Measurements from ENCODE around the gene STX11. TPM values are rescaled to one million over a fixed set of nuclear protein-coding genes. Genes with fewer than 3 reads are reported as not detected.
A peak's percentile ranks its signal among the peaks of the same experiment; 100 is the strongest.

STX11 gene
- total and polyA plus RNA-seq, 2 of the 13 experiments (the other 11 are each of a cell fraction or from before 2014, with no cell fraction given), result 0.03 TPM; not detected in 1

DNA sequence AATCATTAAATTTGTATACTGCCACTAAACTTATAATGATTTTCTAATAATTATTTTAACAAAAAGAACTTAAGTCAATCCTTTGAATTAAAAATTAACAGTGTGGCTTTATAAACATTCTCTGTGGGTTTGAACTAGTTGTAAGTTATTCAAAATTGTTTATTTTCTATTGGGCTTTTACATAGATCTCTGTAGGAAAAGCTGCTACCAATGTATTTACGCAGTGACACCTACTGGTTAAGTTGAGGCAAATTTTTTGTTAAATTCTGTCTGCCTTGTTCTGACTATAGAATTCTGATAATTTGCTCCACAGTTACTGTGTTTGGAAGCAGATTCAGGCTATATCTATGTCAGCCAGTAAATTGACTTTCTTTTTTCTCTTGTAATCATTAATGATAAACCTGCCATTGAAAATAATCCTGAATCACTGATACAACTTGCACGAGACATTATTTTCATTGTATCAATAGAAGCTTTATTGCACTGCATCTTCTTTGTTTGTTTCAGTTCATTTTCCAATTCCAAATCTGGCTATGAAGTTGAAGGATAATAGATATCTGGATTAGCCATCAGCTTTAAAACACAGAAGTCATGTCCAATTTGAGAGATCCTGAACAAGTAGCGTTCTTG, 68.9 kb downstream of the STX11 start (continued):
- TF ChIP-seq GZF1 (CRISPR knock-in tag; IDR thresholded peaks at IDR 0.05), result no peak
- TF ChIP-seq, protein P1, sequence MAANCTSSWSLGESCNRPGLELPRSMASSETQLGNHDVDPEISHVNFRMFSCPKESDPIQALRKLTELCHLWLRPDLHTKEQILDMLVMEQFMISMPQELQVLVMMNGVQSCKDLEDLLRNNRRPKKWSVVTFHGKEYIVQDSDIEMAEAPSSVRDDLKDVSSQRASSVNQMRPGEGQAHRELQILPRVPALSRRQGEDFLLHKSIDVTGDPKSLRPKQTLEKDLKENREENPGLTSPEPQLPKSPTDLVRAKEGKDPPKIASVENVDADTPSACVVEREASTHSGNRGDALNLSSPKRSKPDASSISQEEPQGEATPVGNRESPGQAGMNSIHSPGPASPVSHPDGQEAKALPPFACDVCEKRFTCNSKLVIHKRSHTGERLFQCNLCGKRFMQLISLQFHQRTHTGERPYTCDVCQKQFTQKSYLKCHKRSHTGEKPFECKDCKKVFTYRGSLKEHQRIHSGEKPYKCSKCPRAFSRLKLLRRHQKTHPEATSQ (CRISPR knock-in tag; IDR thresholded peaks at IDR 0.05; ENCODE audit: borderline replicate concordance), result no peak
- TF ChIP-seq HNF4A (CRISPR knock-in tag; IDR thresholded peaks at IDR 0.05), result no peak
- 0 out of 2 replicates have a peak, but pooled peaks have one; percentile 10 for TF ChIP-seq SOX5 (CRISPR knock-in tag; IDR thresholded peaks at IDR 0.05; ENCODE audit: borderline replicate concordance)
- TF ChIP-seq ZNF33B (CRISPR knock-in tag; IDR thresholded peaks at IDR 0.05), result no peak
- no peak for TF ChIP-seq ZNF224 (CRISPR knock-in tag; IDR thresholded peaks at IDR 0.05)
- TF ChIP-seq, protein P2, sequence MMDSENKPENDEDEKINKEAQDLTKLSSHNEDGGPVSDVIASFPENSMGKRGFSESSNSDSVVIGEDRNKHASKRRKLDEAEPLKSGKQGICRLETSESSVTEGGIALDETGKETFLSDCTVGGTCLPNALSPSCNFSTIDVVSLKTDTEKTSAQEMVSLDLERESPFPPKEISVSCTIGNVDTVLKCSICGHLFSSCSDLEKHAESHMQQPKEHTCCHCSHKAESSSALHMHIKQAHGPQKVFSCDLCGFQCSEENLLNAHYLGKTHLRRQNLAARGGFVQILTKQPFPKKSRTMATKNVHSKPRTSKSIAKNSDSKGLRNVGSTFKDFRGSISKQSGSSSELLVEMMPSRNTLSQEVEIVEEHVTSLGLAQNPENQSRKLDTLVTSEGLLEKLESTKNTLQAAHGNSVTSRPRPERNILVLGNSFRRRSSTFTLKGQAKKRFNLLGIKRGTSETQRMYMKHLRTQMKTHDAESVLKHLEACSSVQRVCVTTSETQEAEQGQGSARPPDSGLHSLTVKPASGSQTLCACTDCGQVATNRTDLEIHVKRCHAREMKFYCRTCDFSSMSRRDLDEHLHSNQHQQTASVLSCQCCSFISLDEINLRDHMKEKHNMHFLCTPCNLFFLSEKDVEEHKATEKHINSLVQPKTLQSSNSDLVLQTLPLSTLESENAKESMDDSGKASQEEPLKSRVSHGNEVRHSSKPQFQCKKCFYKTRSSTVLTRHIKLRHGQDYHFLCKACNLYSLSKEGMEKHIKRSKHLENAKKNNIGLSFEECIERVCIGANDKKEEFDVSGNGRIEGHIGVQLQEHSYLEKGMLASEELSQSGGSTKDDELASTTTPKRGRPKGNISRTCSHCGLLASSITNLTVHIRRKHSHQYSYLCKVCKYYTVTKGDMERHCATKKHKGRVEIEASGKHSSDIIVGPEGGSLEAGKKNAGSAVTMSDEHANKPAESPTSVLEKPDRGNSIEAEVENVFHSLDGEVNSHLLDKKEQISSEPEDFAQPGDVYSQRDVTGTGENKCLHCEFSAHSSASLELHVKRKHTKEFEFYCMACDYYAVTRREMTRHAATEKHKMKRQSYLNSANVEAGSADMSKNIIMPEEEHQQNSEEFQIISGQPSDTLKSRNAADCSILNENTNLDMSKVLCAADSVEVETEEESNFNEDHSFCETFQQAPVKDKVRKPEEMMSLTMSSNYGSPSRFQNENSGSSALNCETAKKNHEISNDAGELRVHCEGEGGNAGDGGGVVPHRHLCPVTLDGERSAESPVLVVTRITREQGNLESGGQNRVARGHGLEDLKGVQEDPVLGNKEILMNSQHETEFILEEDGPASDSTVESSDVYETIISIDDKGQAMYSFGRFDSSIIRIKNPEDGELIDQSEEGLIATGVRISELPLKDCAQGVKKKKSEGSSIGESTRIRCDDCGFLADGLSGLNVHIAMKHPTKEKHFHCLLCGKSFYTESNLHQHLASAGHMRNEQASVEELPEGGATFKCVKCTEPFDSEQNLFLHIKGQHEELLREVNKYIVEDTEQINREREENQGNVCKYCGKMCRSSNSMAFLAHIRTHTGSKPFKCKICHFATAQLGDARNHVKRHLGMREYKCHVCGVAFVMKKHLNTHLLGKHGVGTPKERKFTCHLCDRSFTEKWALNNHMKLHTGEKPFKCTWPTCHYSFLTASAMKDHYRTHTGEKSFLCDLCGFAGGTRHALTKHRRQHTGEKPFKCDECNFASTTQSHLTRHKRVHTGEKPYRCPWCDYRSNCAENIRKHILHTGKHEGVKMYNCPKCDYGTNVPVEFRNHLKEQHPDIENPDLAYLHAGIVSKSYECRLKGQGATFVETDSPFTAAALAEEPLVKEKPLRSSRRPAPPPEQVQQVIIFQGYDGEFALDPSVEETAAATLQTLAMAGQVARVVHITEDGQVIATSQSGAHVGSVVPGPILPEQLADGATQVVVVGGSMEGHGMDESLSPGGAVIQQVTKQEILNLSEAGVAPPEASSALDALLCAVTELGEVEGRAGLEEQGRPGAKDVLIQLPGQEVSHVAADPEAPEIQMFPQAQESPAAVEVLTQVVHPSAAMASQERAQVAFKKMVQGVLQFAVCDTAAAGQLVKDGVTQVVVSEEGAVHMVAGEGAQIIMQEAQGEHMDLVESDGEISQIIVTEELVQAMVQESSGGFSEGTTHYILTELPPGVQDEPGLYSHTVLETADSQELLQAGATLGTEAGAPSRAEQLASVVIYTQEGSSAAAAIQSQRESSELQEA (CRISPR knock-in tag; IDR thresholded peaks at IDR 0.05; ENCODE audit: not compliant biosample characterization), result no peak
- no peak for TF ChIP-seq DMAP1 (CRISPR knock-in tag; IDR thresholded peaks at IDR 0.05)
- TF ChIP-seq ZBTB20 (CRISPR knock-in tag; IDR thresholded peaks at IDR 0.05; ENCODE audit: borderline replicate concordance, low read depth), result no peak

Data from HepG2 (cell line).